ENCODE results near the gene NDE1.

DNA sequence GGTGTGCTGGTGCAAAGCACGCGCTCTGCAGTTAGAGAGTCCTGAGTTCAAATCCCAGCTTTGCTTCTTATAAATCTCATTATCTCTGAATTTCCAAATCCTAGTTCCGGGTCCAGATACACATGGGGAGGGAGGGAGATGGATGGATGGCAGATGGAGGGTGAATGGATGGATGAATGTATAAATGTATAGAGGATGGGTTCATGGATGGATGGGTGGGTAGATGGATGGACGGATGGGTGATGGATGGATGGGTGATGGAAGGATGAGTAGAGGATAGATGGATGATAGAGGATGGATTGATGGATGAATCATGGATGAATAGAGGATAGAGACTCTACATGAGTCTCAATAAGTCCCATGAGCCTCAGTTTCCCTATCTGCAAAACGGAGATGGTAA is 116.9 kb downstream of the NDE1 start:
- TF ChIP-seq, protein P1, sequence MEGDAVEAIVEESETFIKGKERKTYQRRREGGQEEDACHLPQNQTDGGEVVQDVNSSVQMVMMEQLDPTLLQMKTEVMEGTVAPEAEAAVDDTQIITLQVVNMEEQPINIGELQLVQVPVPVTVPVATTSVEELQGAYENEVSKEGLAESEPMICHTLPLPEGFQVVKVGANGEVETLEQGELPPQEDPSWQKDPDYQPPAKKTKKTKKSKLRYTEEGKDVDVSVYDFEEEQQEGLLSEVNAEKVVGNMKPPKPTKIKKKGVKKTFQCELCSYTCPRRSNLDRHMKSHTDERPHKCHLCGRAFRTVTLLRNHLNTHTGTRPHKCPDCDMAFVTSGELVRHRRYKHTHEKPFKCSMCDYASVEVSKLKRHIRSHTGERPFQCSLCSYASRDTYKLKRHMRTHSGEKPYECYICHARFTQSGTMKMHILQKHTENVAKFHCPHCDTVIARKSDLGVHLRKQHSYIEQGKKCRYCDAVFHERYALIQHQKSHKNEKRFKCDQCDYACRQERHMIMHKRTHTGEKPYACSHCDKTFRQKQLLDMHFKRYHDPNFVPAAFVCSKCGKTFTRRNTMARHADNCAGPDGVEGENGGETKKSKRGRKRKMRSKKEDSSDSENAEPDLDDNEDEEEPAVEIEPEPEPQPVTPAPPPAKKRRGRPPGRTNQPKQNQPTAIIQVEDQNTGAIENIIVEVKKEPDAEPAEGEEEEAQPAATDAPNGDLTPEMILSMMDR (IDR thresholded peaks at IDR 0.05; ENCODE audit: extremely low read depth in 1 of 2, insufficient read depth in 1 of 2, low read depth in 1 of 2, low read length in 2 of 2) = no peak
- TF ChIP-seq EZH2 (IDR thresholded peaks at IDR 0.05; ENCODE audit: borderline replicate concordance, low read depth, low read length, severe bottlenecking) (no peak), FOS (IDR thresholded peaks at IDR 0.05; ENCODE audit: borderline replicate concordance, insufficient read depth, low read length) (no peak)
- TF ChIP-seq, protein P2, sequence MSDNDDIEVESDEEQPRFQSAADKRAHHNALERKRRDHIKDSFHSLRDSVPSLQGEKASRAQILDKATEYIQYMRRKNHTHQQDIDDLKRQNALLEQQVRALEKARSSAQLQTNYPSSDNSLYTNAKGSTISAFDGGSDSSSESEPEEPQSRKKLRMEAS (IDR thresholded peaks at IDR 0.05; ENCODE audit: insufficient read depth, insufficient read length) = no peak

All from endothelial cell of umbilical vein (primary cell).